Stimulated activated CD4-positive, alpha-beta T cell treated with anti-CD3 and anti-CD28 coated beads, Interleukin-2, amount 100 ng/mL, for 24 hours (primary cell): ENCODE results near the gene PCDHB4.
A peak's percentile ranks its signal among the peaks of the same experiment; 100 is the strongest.
"Not testable (repeated sequence)": the region's sequence is repeated elsewhere in the genome, so short reads cannot be mapped to it uniquely, and the experiment has no call there.

Experiments used
- DNase-seq, 2 donors: peaks; one replicate each; pipeline ENCODE4 v3.0.0-alpha.2; 2020

The PCDHB4 gene

GRCh38 chr5:141121563-141121962 lies at the start of gene PCDHB4:
Gene PCDHB4 (plus strand): TSS chr5:141121818. CDS start chr5:141121999, 181 bp downstream.
- DNase-seq: peak in 1 of 2 donors; percentile 10

- DNase-seq: no peak
Measured at GRCh38 chr5:141077826-141078225, 43.8 kb upstream of the PCDHB4 start.

- no peak for DNase-seq
Measured at GRCh38 chr5:141082228-141082627, 39.4 kb upstream of the PCDHB4 start.

- DNase-seq: peak; percentile 23 to 39
Measured at GRCh38 chr5:141084487-141084989, 37.1 kb upstream of the PCDHB4 start.

GRCh38 chr5:141094481-141095262 lies 26.9 kb upstream of the PCDHB4 start, which contains the start of gene PCDHB2:
Gene PCDHB2 (plus strand): TSS chr5:141094615. CDS start chr5:141094791, 176 bp downstream.
- no peak for DNase-seq

GRCh38 chr5:141095263-141095641 lies 26.4 kb upstream of the PCDHB4 start:
- no peak for DNase-seq

GRCh38 chr5:141096181-141096580 lies 25.4 kb upstream of the PCDHB4 start:
- not testable (repeated sequence) for DNase-seq

GRCh38 chr5:141096586-141096985 lies 25.0 kb upstream of the PCDHB4 start:
- not testable (repeated sequence) for DNase-seq

- peak; percentile 30 to 52 for DNase-seq
Measured at GRCh38 chr5:141100243-141100805, 21.3 kb upstream of the PCDHB4 start, which contains the start of gene PCDHB3. Gene PCDHB3 (plus strand): TSS chr5:141100473. CDS start chr5:141100650, 177 bp downstream.

GRCh38 chr5:141101059-141101458 lies 20.6 kb upstream of the PCDHB4 start:
- no peak for DNase-seq

GRCh38 chr5:141102070-141102469 lies 19.5 kb upstream of the PCDHB4 start:
- not testable (repeated sequence) for DNase-seq

- not testable (repeated sequence) for DNase-seq
Measured at GRCh38 chr5:141102471-141102870, 19.1 kb upstream of the PCDHB4 start.

- no peak for DNase-seq
Measured at GRCh38 chr5:141105350-141105749, 16.3 kb upstream of the PCDHB4 start.

GRCh38 chr5:141119250-141119649 lies 2.4 kb upstream of the PCDHB4 start:
- no peak for DNase-seq

GRCh38 chr5:141121985-141122384 lies 367 bp downstream of the PCDHB4 start:
- no peak for DNase-seq

GRCh38 chr5:141123396-141124135 lies 1.9 kb downstream of the PCDHB4 start:
- DNase-seq: not testable (repeated sequence)

GRCh38 chr5:141127305-141127704 lies 5.7 kb downstream of the PCDHB4 start:
- DNase-seq: no peak

- no peak for DNase-seq
Measured at GRCh38 chr5:141135030-141135717, 13.6 kb downstream of the PCDHB4 start, which contains the start of gene PCDHB5. Gene PCDHB5 (plus strand): TSS chr5:141135206. CDS start chr5:141135435, 229 bp downstream.

GRCh38 chr5:141135718-141136266 lies 14.2 kb downstream of the PCDHB4 start:
- DNase-seq: no peak

GRCh38 chr5:141137346-141137745 lies 15.7 kb downstream of the PCDHB4 start:
- DNase-seq: not testable (repeated sequence)

- DNase-seq: no peak
Measured at GRCh38 chr5:141149812-141150211, 28.2 kb downstream of the PCDHB4 start, which contains the start of gene PCDHB6. Gene PCDHB6 (plus strand): TSS chr5:141150057. CDS start chr5:141150258, 201 bp downstream.
